ENCODE results near the gene LILRB5. TPM values are rescaled to one million over a fixed set of nuclear protein-coding genes. Genes with fewer than 3 reads are reported as not detected.
"Not testable (repeated sequence)": the region's sequence is repeated elsewhere in the genome, so short reads cannot be mapped to it uniquely, and the experiment has no call there.

LILRB5 gene
- total RNA-seq, 1 experiment from 2014 or later: not detected

- not testable (repeated sequence) for DNase-seq (ENCODE audit: low read depth)
Observed at GRCh38 chr19:54214217-54214616, 42.9 kb downstream of the LILRB5 start.

GRCh38 chr19:54211235-54211634 is 45.8 kb downstream of the LILRB5 start:
- DNase-seq (ENCODE audit: low read depth): no peak

- peak; percentile 98 for DNase-seq (ENCODE audit: low read depth)
Observed at GRCh38 chr19:54209811-54210494, 47.1 kb downstream of the LILRB5 start.

- DNase-seq (ENCODE audit: low read depth): peak; percentile 26
Observed at GRCh38 chr19:54209058-54209810, 47.8 kb downstream of the LILRB5 start.

- peak; percentile 27 for DNase-seq (ENCODE audit: low read depth)
Observed at GRCh38 chr19:54208784-54209057, 48.4 kb downstream of the LILRB5 start.

- peak; percentile 62 for DNase-seq (ENCODE audit: low read depth)
Observed at GRCh38 chr19:54207983-54208783, 48.9 kb downstream of the LILRB5 start.

GRCh38 chr19:54207676-54207982 is 49.4 kb downstream of the LILRB5 start:
- DNase-seq (ENCODE audit: low read depth): no peak

- DNase-seq (ENCODE audit: low read depth): not testable (repeated sequence)
Observed at GRCh38 chr19:54207193-54207592, 49.9 kb downstream of the LILRB5 start.

GRCh38 chr19:54206831-54207177 is 50.3 kb downstream of the LILRB5 start:
- no peak for DNase-seq (ENCODE audit: low read depth)

GRCh38 chr19:54206030-54206830 is 50.8 kb downstream of the LILRB5 start:
- no peak for DNase-seq (ENCODE audit: low read depth)

GRCh38 chr19:54204767-54205468 is 52.2 kb downstream of the LILRB5 start:
- DNase-seq (ENCODE audit: low read depth): no peak

- no peak for DNase-seq (ENCODE audit: low read depth)
Observed at GRCh38 chr19:54203151-54203611, 53.9 kb downstream of the LILRB5 start.

- DNase-seq (ENCODE audit: low read depth): no peak
Observed at GRCh38 chr19:54201980-54202379, 55.1 kb downstream of the LILRB5 start.

GRCh38 chr19:54201172-54201701 is 55.8 kb downstream of the LILRB5 start:
- no peak for DNase-seq (ENCODE audit: low read depth)

Other genes with a start within 250 kb of the LILRB5 start
- gene VSTM1, start 193.4 kb downstream of the LILRB5 start, total RNA-seq (2014; rRNA removed; shearing (Covaris generic)): 0.29 TPM in 1 of 2 replicates, not detected in the other
- not detected in 2 replicates for gene TARM1, start 175.9 kb downstream of the LILRB5 start, total RNA-seq (2014; rRNA removed; shearing (Covaris generic))
- 0.12 TPM in 1 of 2 replicates, not detected in the other for gene OSCAR, start 156.5 kb downstream of the LILRB5 start, total RNA-seq (2014; rRNA removed; shearing (Covaris generic))
- 45.4 and 59.8 TPM in 2 replicates for gene NDUFA3, start 154.4 kb downstream of the LILRB5 start, total RNA-seq (2014; rRNA removed; shearing (Covaris generic))
- 50.2 and 66.2 TPM in 2 replicates for gene TFPT, start 141.6 kb downstream of the LILRB5 start, total RNA-seq (2014; rRNA removed; shearing (Covaris generic))
- gene PRPF31, start 141.5 kb downstream of the LILRB5 start, total RNA-seq (2014; rRNA removed; shearing (Covaris generic)): 51.8 and 71.3 TPM in 2 replicates
- 9.6 and 12.3 TPM in 2 replicates for gene CNOT3, start 119.5 kb downstream of the LILRB5 start, total RNA-seq (2014; rRNA removed; shearing (Covaris generic))
- gene LENG1, start 97.6 kb downstream of the LILRB5 start, total RNA-seq (2014; rRNA removed; shearing (Covaris generic)): 13.1 and 15.4 TPM in 2 replicates
- 3.8 TPM in 1 of 2 replicates, not detected in the other for gene TMC4, start 84.1 kb downstream of the LILRB5 start, total RNA-seq (2014; rRNA removed; shearing (Covaris generic))
- gene MBOAT7, start 67.7 kb downstream of the LILRB5 start, total RNA-seq (2014; rRNA removed; shearing (Covaris generic)): 174 and 183 TPM in 2 replicates
- 125 and 166 TPM in 2 replicates for gene TSEN34, start 66.0 kb downstream of the LILRB5 start, total RNA-seq (2014; rRNA removed; shearing (Covaris generic))
- 1,692 and 2,035 TPM in 2 replicates for gene RPS9, start 56.4 kb downstream of the LILRB5 start, total RNA-seq (2014; rRNA removed; shearing (Covaris generic))
- not detected in 2 replicates for gene LILRB3, start 34.3 kb downstream of the LILRB5 start, total RNA-seq (2014; rRNA removed; shearing (Covaris generic))
- gene LILRA6, start 14.5 kb downstream of the LILRB5 start, total RNA-seq (2014; rRNA removed; shearing (Covaris generic)): not detected in 2 replicates
- not detected in 2 replicates for gene LILRB2, start 23.8 kb upstream of the LILRB5 start, total RNA-seq (2014; rRNA removed; shearing (Covaris generic))
- not detected in 2 replicates for gene LILRA5, start 55.9 kb upstream of the LILRB5 start, total RNA-seq (2014; rRNA removed; shearing (Covaris generic))
- not detected in 2 replicates for gene LILRA4, start 81.9 kb upstream of the LILRB5 start, total RNA-seq (2014; rRNA removed; shearing (Covaris generic))
- 0.12 TPM in 1 of 2 replicates, not detected in the other for gene LAIR1, start 107.7 kb upstream of the LILRB5 start, total RNA-seq (2014; rRNA removed; shearing (Covaris generic))
- gene TTYH1, start 158.2 kb upstream of the LILRB5 start, total RNA-seq (2014; rRNA removed; shearing (Covaris generic)): not detected in 2 replicates
- 7.1 and 9.0 TPM in 2 replicates for gene LENG8, start 191.9 kb upstream of the LILRB5 start, total RNA-seq (2014; rRNA removed; shearing (Covaris generic))
- gene LENG9, start 206.5 kb upstream of the LILRB5 start, total RNA-seq (2014; rRNA removed; shearing (Covaris generic)): 0.88 and 1.4 TPM in 2 replicates
- gene CDC42EP5, start 216.0 kb upstream of the LILRB5 start, total RNA-seq (2014; rRNA removed; shearing (Covaris generic)): 1.1 and 1.7 TPM in 2 replicates
- not detected in 2 replicates for gene LAIR2, start 245.6 kb upstream of the LILRB5 start, total RNA-seq (2014; rRNA removed; shearing (Covaris generic))

Data from RPMI7951 (cell line).